HepG2 (cell line): ENCODE data around the gene MLANA. TPM values are rescaled to one million over a fixed set of nuclear protein-coding genes. Genes with fewer than 3 reads are reported as not detected.

Experiments used
- ATAC-seq: fragments of 200-7000 bp; cut with Tn5 transposase; 3 replicates; pipeline ENCODE4 v1.9.1; 2020; ENCODE audit warnings: mild to moderate bottlenecking, moderate library complexity
- BruUV-seq: library from RNA; stranded (reverse); fragments of 400-500 nt; replicated peaks from 2 replicates; lab custom pipeline; 2021; lab: Mats Ljungman, UMichigan
- CTCF ChIA-PET: fragments of 300-600 bp; formaldehyde crosslinking; extraction: SDS; loops from one replicate; lab custom pipeline; 2021; ENCODE audit warnings: low total read pairs, inconsistent platforms, low intra/inter-chr PET ratio; lab: Yijun Ruan, JAX
- POLR2A ChIA-PET: fragments of 350-600 bp; sonication (Branson Sonifier 250); formaldehyde crosslinking; loops from one replicate; lab custom pipeline; 2020; ENCODE audit warnings: antibody characterized with exemption, inconsistent platforms; lab: Yijun Ruan, JAX
- DNase-seq: peaks from one replicate; pipeline ENCODE4 v3.0.0-alpha.2; 2015; ENCODE audit warnings: low spot score
- FAIRE-seq: peaks from 3 replicates; lab custom pipeline; 2011; peaks lifted over from hg19 to GRCh38; lab: Jason Lieb, UNC
- H2AFZ ChIP-seq: one replicate; pipeline ENCODE4 v1.6.1; 2011; ENCODE audit warnings: low read length, inconsistent platforms
- H3K27ac ChIP-seq: fragments of 300-600 bp; 3 replicates; pipeline ENCODE4 v1.8.0; 2011; ENCODE audit warnings: mixed run types, mild to moderate bottlenecking, mixed read lengths, low read length, inconsistent platforms; ENCODE audit not compliant: insufficient read depth; ENCODE audit errors: extremely low read length
- H3K27me3 ChIP-seq, 2 experiments: fragments of 200-600 bp in 1 of 2; 2 replicates in 1 of 2; 3 replicates in 1 of 2; pipeline versions ENCODE4 v1.6.0 to v1.8.0; 2011; ENCODE audit warnings: low read length in 2 of 2, mild to moderate bottlenecking in 2 of 2, moderate library complexity in 2 of 2, inconsistent platforms in 1 of 2; ENCODE audit not compliant: insufficient read depth in 2 of 2, control insufficient read depth in 1 of 2
- H3K36me3 ChIP-seq, 2 experiments: fragments of 200-600 bp in 1 of 2; replicated peaks in 1 of 2; 2 replicates in 1 of 2; 3 replicates in 1 of 2; pipeline versions ENCODE4 v1.5.1 to v1.8.0; 2011; ENCODE audit warnings: low read length in 2 of 2, inconsistent platforms in 1 of 2; ENCODE audit not compliant: insufficient read depth in 2 of 2, control insufficient read depth in 1 of 2
- H3K4me1 ChIP-seq: 2 replicates; pipeline ENCODE4 v1.5.1; 2012; ENCODE audit warnings: low read length, inconsistent platforms; ENCODE audit not compliant: insufficient read depth
- H3K4me2 ChIP-seq: 2 replicates; pipeline ENCODE4 v1.6.0; 2011; ENCODE audit warnings: low read depth, low read length, inconsistent platforms
- H3K4me3 ChIP-seq, 3 experiments: fragments of 200-600 bp in 1 of 3; sonication (generic), shearing (Covaris generic) in 1 of 3; replicated peaks in 1 of 3; 2 replicates each; pipeline ENCODE4 v1.5.1; 2011 to 2016; ENCODE audit warnings: low read length in 3 of 3, inconsistent platforms in 2 of 3, low read depth in 2 of 3, mild to moderate bottlenecking in 2 of 3, control low read depth in 1 of 3, mixed read lengths in 1 of 3; ENCODE audit not compliant: insufficient read depth in 1 of 3
- H3K79me2 ChIP-seq: one replicate; pipeline ENCODE4 v1.6.1; 2011; ENCODE audit warnings: low read length, inconsistent platforms; ENCODE audit not compliant: insufficient read depth
- H3K9ac ChIP-seq: 2 replicates; pipeline ENCODE4 v1.6.0; 2011; ENCODE audit warnings: mild to moderate bottlenecking, low read depth, low read length, inconsistent platforms; ENCODE audit not compliant: insufficient read depth
- H3K9me3 ChIP-seq: 2 replicates; pipeline ENCODE4 v1.5.1; 2012; ENCODE audit warnings: mild to moderate bottlenecking, low read length
- H4K20me1 ChIP-seq: 2 replicates; pipeline ENCODE4 v1.6.0; 2011; ENCODE audit warnings: inconsistent platforms, mild to moderate bottlenecking, low read length, moderate library complexity; ENCODE audit not compliant: insufficient read depth
- ARNT2 ChIP-seq: sonication (generic); formaldehyde crosslinking; IDR thresholded peaks from 2 replicates; pipeline ENCODE4 v1.8.0; 2022; ENCODE audit warnings: mild to moderate bottlenecking, low read depth, missing genetic modification reagents, moderate library complexity
- FOXA1 ChIP-seq, 2 experiments: fragments of 450-650 bp in 1 of 2; sonication (generic) in 1 of 2; formaldehyde crosslinking in 1 of 2; IDR thresholded peaks; 2 replicates each; pipeline versions ENCODE4 v1.4.0 to v1.6.1; 2016 to 2020; ENCODE audit warnings: missing genetic modification reagents in 1 of 2
- HDAC2 ChIP-seq: sonication (generic); formaldehyde crosslinking; IDR thresholded peaks from 2 replicates; pipeline ENCODE4 v1.4.0; 2020; ENCODE audit warnings: missing genetic modification reagents
- HMGXB3 ChIP-seq: sonication (generic); formaldehyde crosslinking; IDR thresholded peaks from 2 replicates; pipeline ENCODE4 v1.4.0; 2020; ENCODE audit warnings: missing genetic modification reagents, borderline replicate concordance
- HNRNPH1 ChIP-seq: fragments of 200-400 bp; formaldehyde crosslinking; optimal IDR thresholded peaks from 2 replicates; pipeline ENCODE3; 2017; ENCODE audit warnings: mild to moderate bottlenecking, low read depth, low read length
- NFKB2 ChIP-seq: sonication (generic); formaldehyde crosslinking; IDR thresholded peaks from 2 replicates; pipeline ENCODE4 v1.4.0; 2020; ENCODE audit warnings: missing genetic modification reagents, borderline replicate concordance
- PBX3 ChIP-seq: sonication (generic); formaldehyde crosslinking; IDR thresholded peaks from 2 replicates; pipeline ENCODE4 v1.8.1; 2023; ENCODE audit warnings: missing genetic modification reagents, inconsistent platforms, borderline replicate concordance
- PHF20 ChIP-seq: sonication (generic); formaldehyde crosslinking; IDR thresholded peaks from 2 replicates; pipeline ENCODE4 v1.5.0; 2020; ENCODE audit warnings: mild to moderate bottlenecking, missing genetic modification reagents
- SOX5 ChIP-seq: IDR thresholded peaks from 2 replicates; pipeline ENCODE4 v1.6.1; 2016; ENCODE audit warnings: borderline replicate concordance
- ZBTB21 ChIP-seq: sonication (generic); formaldehyde crosslinking; IDR thresholded peaks from 2 replicates; pipeline ENCODE4 v1.4.0; 2020; ENCODE audit warnings: missing genetic modification reagents
- ZNF337 ChIP-seq: sonication (generic); formaldehyde crosslinking; IDR thresholded peaks from 2 replicates; pipeline ENCODE4 v1.5.1; 2020; ENCODE audit warnings: missing genetic modification reagents, low read depth, mild to moderate bottlenecking, borderline replicate concordance
- ZNF598 ChIP-seq: sonication (generic); formaldehyde crosslinking; IDR thresholded peaks from 2 replicates; pipeline ENCODE4 v1.5.1; 2020; ENCODE audit warnings: mild to moderate bottlenecking, missing genetic modification reagents, borderline replicate concordance
- ZNF720 ChIP-seq: sonication (generic); formaldehyde crosslinking; IDR thresholded peaks from 2 replicates; pipeline ENCODE4 v1.4.0; 2020; ENCODE audit warnings: missing genetic modification reagents
- ZNF773 ChIP-seq: sonication (generic); formaldehyde crosslinking; IDR thresholded peaks from 2 replicates; pipeline ENCODE4 v1.4.0; 2020; ENCODE audit warnings: missing genetic modification reagents, borderline replicate concordance
- WGBS: methylation state at CpG from one replicate; pipeline ENCODE4 v1.1.6; 2017; ENCODE audit warnings: low lambda C conversion rate; 5-methylcytosine and 5-hydroxymethylcytosine counted together
- in situ Hi-C: cut with HindIII; loops from 2 replicates; pipeline ENCODE4 v1.10.0; 2017; ENCODE audit warnings: low pct_unique_long_range_greater_than_20kb; ENCODE audit not compliant: extremely low pct_ligation_motif_present
- intact Hi-C: fragments of 100-400 bp; cut with micrococcal nuclease; formaldehyde crosslinking; loops from one replicate; pipeline ENCODE4 v1.10.0; 2022; ENCODE audit not compliant: unreplicated experiment
- polyA plus RNA-seq, 8 experiments: library from polyadenylated mRNA; depleted of rRNA in 3 of 8; stranded (reverse) in 7 of 8; unstranded in 1 of 8; fragments of >200 nt; fragmentation: Illumina TruSeq in 4 of 8; extraction: Trizol in 4 of 8; gene quantifications; 2 replicates each; pipeline versions ENCODE4 v1.2.1 to v1.2.3, GENCODE V29; 2011 to 2016; ENCODE audit warnings: low read depth in 4 of 8, missing spikeins in 1 of 8, mixed read lengths in 1 of 8; ENCODE audit not compliant: insufficient read depth in 1 of 8
- total RNA-seq, 5 experiments: library from RNA; depleted of rRNA; stranded (reverse); fragments of >200 nt; fragmentation: Illumina TruSeq; extraction: Trizol; gene quantifications; 2 replicates each; pipeline ENCODE4 v1.2.3, GENCODE V29; 2016; ENCODE audit warnings: low read depth in 1 of 5
- TF ChIP-seq, protein P1 (sequence below): sonication (generic); formaldehyde crosslinking; IDR thresholded peaks from 2 replicates; pipeline ENCODE4 v1.5.0; 2020; ENCODE audit warnings: mild to moderate bottlenecking, missing genetic modification reagents
- TF ChIP-seq, protein P2 (sequence below): IDR thresholded peaks from 2 replicates; pipeline ENCODE4 v1.6.1; 2012; ENCODE audit warnings: inconsistent platforms

The MLANA gene
- total and polyA plus RNA-seq, 2 of the 13 experiments (the other 11 are each of a cell fraction or from before 2014, with no cell fraction given), result 0.11 to 0.18 TPM

GRCh38 chr9:5868235-5868634 lies 22.5 kb upstream of the MLANA start (continued):
- TF ChIP-seq ZNF337 (no peak), NFKB2 (CRISPR knock-in tag) (no peak), FOXA1 (IDR thresholded peaks at IDR 0.05) (no peak), FOXA1 (CRISPR knock-in tag; IDR thresholded peaks at IDR 0.05) (no peak), HNRNPH1 (no peak)
- TF ChIP-seq, protein P1, sequence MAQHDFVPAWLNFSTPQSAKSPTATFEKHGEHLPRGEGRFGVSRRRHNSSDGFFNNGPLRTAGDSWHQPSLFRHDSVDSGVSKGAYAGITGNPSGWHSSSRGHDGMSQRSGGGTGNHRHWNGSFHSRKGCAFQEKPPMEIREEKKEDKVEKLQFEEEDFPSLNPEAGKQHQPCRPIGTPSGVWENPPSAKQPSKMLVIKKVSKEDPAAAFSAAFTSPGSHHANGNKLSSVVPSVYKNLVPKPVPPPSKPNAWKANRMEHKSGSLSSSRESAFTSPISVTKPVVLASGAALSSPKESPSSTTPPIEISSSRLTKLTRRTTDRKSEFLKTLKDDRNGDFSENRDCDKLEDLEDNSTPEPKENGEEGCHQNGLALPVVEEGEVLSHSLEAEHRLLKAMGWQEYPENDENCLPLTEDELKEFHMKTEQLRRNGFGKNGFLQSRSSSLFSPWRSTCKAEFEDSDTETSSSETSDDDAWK (CRISPR knock-in tag), result no peak

DNA sequence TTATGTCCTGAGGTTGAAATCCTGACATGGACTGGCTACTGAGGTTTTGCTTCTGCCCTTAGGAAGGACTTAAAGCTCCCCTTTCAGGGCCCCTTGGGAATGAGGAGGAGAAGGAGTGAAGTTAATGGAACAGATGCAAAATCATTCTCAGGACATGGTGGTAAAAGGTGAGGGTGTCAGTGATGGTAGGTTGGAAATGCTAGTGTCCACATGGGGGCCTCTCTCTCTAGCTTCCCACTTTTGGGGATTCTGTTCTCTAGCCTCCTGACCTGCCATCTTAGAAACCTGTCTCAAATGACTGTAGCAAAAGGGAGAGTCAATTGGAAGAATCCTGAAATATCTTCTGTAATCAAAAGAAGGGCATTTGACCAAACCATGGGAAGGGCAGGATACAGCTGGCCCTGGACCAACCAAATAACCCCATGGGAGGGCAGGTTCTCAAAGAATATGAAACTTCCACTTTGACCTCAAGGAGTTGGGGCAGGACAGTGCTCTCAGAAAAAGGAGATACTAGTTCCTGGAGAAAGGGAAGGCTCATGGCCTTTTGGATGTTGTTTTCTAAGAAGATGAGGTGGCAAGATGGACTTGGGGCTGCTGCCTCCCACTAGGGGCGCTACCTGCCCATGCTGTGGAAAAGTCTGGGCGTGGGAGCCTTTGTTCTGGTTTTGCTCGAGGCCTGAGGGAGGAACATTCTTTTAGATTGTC lies 21.2 kb upstream of the MLANA start:
- H3K27me3 ChIP-seq, result no peaks in the 10 kb centered on the region
- no peaks in the 10 kb centered on the region for H3K9me3 ChIP-seq
- no peak overlapping the region for H3K9ac ChIP-seq
- FAIRE-seq (peak; percentile 64), ATAC-seq (peak; percentile 91), DNase-seq (peak; percentile 34)
- no TSS peak for BruUV-seq
- no peaks in the 10 kb centered on the region for H3K36me3 ChIP-seq
- peak overlapping the region; percentile 54 for H3K4me2 ChIP-seq
- WGBS, result 17% methylated on average over 2 of the region's 3 CpGs
- intact Hi-C loops (no loop called here), in situ Hi-C loops (loop anchor here (10.0 kb wide), 1 partner anchor 435 kb away; no protein-coding TSS in a partner anchor)
- no peaks in the 10 kb centered on the region for H4K20me1 ChIP-seq
- 0 out of 6 replicates have a peak overlapping the region, but pooled peaks of 1 of the 3 experiments have one; percentile 14 for H3K4me3 ChIP-seq
- POLR2A ChIA-PET, result no interaction called here
- no peaks in the 10 kb centered on the region for H3K79me2 ChIP-seq
- CTCF ChIA-PET, result interaction anchor here (1.0 to 1.6 kb wide), 4 partner anchors 37 to 436 kb away, joined by 3 to 4 read pairs (median 3); no protein-coding TSS in a partner anchor
- no peak overlapping the region for H3K27ac ChIP-seq
- peaks cover 20% of the 10 kb centered on the region for H3K4me1 ChIP-seq
- no peak overlapping the region for H2AFZ ChIP-seq
- TF ChIP-seq HDAC2 (CRISPR knock-in tag) (no peak), SOX5 (CRISPR knock-in tag) (0 out of 2 replicates have a peak, but pooled peaks have one; percentile 13), PBX3 (CRISPR knock-in tag) (no peak), PHF20 (CRISPR knock-in tag) (no peak), ZNF720 (CRISPR knock-in tag) (no peak), ARNT2 (CRISPR knock-in tag) (no peak), ZBTB21 (CRISPR knock-in tag) (no peak), ZNF773 (CRISPR knock-in tag) (no peak), HMGXB3 (CRISPR knock-in tag) (no peak), ZNF598 (CRISPR knock-in tag) (no peak)
- TF ChIP-seq, protein P2, sequence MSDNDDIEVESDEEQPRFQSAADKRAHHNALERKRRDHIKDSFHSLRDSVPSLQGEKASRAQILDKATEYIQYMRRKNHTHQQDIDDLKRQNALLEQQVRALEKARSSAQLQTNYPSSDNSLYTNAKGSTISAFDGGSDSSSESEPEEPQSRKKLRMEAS, result peak; percentile 59
